GM20000 (cell line): Measurements from ENCODE around the gene UGT1A3.
"Not testable (repeated sequence)": the region's sequence is repeated elsewhere in the genome, so short reads cannot be mapped to it uniquely, and the experiment has no call there.

Experiments used
- DNase-seq: peaks from one replicate; pipeline ENCODE4 v3.0.0; 2012; ENCODE audit warnings: low spot score
- TF ChIP-seq, protein P1 (sequence below): IDR thresholded peaks from 2 replicates; pipeline ENCODE4 v1.5.1; 2012; ENCODE audit warnings: mild to moderate bottlenecking, control low read depth; ENCODE audit errors: extremely low read depth, missing control alignments

The UGT1A3 gene

DNA sequence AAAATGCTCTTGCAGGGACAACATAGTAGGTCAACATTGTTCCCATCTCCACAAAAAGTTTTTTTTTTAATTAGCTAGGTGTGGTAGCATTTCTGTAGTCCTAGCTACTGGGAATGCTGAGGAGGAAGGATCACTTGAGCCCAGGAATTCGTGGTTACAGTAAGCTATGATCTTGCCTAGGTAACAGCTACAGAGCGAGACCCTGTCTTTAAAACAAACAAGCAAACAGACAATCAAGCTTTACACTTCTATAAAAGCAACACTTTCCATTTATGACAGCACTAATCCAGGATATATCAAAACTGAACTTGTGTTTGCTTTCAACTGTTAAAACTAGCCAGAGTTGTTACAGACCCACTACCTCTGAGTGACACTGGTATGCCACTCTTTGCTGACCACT, 12.0 kb downstream of the UGT1A3 start:
- TF ChIP-seq, protein P1, sequence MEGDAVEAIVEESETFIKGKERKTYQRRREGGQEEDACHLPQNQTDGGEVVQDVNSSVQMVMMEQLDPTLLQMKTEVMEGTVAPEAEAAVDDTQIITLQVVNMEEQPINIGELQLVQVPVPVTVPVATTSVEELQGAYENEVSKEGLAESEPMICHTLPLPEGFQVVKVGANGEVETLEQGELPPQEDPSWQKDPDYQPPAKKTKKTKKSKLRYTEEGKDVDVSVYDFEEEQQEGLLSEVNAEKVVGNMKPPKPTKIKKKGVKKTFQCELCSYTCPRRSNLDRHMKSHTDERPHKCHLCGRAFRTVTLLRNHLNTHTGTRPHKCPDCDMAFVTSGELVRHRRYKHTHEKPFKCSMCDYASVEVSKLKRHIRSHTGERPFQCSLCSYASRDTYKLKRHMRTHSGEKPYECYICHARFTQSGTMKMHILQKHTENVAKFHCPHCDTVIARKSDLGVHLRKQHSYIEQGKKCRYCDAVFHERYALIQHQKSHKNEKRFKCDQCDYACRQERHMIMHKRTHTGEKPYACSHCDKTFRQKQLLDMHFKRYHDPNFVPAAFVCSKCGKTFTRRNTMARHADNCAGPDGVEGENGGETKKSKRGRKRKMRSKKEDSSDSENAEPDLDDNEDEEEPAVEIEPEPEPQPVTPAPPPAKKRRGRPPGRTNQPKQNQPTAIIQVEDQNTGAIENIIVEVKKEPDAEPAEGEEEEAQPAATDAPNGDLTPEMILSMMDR = no peak
- DNase-seq = no peak

DNA sequence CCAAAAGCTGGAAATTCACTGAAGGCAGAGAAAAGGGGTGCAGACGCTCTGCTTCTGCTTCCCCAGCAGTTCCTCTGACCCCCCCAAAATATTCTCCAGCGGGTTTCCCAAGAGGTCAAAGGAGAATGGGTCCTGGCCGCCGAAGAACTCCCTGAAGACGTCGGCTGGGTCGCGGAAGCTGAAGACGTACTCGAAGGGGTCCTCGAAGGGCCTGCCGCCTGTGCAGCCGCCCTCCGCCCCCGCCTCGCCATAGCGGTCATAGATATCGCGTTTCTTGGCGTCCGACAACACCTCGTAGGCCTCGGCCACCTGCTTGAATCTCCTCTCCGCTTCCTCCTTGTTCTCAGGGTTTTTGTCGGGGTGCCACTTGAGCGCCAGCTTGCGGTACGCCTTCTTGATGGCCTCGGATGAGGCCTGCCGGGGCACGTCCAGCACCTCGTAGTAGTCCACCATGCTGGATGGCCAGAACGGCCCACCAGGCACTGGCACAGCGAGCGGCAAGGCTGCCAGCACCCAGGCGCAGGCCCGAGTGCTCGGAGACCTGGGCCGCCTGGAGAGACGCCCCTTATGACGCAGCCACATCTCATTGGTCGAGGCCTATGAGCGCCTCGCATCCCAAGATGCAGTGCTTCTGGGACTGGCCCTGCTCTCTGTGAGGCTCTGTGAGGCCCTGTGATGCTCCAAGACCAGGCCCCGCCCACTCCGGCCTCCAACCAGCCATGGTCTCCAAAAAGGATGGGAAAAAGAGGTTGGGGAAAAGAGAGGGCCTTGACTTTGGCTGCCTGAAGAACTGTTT, 14.8 kb downstream of the UGT1A3 start:
- TF ChIP-seq, protein P1 = no peak
- no peak for DNase-seq

DNA sequence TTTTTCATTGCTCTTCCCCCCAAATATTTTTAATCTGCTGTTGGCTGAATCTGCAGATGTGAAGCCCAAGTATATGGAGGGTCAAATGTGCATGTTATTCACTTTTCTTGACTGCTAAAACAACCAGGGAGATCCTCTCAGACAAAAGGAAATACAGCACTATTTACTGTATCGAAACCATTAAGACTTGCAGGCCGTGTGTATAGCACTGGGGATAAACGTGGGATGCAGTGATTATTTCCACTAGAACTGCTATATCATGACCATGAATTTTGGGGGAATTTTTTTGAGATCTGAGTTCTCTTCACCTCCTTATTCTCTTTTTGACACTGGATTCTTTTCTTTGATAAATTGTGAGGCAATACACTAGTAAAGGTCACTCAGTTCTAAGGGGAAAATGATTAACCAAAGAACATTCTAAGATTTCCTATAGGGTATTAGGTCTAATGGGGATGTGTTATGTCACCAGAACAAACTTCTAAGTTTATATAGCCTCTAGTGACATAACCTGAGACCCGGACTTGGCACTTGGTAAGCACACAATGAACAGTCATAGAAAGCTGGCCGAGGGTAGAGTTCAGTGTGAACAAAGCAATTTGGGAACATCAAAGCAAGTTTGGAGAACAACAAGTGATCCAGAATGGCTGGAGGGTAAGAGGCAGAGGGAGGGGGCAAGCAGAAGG, 16.4 kb downstream of the UGT1A3 start:
- no peak for DNase-seq
- TF ChIP-seq, protein P1 = no peak

DNA sequence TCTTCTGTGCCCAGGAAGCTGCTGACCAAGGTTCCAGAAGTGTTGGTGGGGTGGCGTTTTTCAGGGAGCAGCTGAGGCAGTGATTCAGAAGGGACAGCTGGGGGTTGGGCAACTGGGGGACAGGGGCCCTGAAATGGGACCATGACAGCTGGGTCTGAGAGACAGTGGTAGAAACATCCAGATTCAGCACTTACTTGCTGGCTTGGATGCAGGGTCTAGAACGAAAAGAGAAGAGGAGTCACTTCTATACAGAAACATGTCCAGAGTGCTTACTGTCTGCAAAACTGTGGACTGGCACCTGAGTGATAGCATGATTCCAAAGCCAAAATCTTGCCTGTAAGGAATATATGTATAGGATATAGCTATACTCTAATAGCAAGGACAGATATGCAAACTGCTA, 17.0 kb downstream of the UGT1A3 start:
- DNase-seq = not testable (repeated sequence)

DNA sequence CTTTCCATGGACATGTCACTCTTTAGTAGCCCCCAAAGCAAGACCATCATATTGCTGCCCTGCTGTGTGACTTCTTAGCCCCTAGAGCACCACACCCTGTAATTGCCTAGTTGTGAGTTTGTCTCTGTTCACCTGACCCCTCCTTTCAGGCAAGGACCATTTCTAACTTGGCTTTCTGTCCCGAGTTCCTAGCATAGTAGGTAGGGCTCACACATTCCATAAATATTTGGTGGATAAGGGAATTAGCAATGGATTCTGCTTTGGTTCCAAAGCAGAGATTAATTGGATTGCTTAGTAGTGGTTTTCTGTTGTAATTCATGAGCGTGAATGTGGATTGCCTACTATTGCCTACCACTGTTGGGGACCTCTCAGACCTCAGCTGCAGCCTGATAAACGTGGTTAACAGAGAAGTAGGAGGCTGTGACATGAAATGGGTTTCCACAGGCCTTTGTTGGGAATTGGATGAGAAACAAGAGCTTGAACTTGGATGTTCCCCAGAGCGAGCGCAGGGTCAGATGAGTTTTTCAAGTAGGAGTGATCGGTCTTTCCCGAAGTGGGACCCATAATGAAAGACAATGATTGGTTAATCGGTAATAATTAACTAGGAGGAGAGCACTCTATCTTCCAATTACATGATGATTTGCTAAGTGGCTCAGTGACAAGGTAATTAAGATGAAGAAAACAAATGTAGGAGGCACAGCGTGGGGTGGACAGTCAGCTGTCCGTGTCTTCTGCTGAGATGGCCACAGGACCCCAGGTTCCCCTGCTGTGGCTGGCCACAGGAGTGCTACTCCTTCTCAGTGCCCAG, 17.8 kb downstream of the UGT1A3 start:
- TF ChIP-seq, protein P1 = no peak
- DNase-seq = no peak

DNA sequence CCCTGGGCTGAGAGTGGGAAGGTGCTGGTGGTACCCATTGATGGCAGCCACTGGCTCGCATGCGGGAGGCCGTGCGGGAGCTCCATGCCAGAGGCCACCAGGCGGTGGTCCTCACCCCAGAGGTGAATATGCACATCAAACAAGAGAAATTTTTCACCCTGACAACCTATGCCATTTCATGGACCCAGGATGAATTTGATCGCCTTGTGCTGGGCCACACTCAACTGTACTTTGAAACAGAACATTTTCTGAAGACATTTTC, 18.4 kb downstream of the UGT1A3 start:
- DNase-seq = no peak
- TF ChIP-seq, protein P1 = no peak

DNA sequence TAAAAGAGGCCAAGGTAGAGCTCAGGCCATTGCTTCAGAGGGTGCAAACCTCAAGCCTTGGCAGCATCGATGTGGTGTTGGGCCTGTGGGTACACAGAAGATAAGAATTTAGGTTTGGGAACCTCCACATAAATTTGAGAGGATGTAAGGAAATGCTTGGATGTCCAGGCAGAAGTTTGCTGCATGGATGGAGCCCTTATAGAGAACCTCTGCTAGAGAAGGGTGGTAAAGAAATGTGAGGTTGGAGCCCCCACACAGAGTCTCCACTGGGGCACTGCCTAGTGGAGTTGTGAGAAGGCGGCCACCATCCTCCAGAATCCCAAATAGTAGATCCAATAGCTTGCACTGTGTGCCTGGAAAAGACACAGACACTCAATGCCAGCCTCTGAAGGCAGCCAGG, 21.8 kb downstream of the UGT1A3 start:
- not testable (repeated sequence) for DNase-seq

DNA sequence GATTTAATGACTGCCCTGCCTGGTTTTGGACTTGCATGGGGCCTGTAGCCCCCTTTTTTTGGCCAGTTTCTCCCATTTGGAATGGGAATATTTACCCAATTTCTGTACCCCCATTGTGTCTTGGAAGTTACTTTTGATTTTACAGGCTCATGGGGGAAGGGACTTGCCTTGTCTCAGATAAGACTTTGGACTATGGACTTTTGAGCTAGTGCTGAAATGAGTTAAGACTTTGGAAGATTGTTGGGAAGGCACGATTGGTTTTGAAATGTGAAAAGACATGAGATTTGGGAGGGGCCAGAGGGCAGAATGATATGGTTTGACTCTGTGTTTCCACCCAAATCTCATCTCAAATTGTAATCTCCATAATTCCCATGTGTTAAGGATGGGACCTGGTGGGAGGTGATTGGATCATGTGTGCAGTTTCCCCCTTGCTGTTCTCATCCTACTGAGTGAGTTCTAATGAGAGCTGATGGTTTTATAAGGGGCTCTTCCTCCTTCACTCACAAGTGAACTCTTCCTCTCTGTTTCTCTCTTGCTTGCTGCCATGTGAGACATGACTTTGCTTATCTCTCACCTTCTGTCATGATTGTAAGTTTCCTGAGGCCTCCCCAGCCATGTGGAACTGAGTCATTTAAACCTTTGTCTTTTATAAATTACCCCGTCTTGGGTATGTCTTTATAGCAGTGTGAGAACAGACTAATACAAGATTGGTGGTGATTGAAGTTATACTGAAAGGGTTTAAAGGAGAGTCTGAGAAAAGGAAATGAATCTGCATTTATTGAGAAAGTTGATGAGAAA, 22.6 kb downstream of the UGT1A3 start:
- not testable (repeated sequence) for DNase-seq
